LHCN-M2 (cell line): ENCODE measurements around the gene MAGI2. TPM values are rescaled to one million over a fixed set of nuclear protein-coding genes. Genes with fewer than 3 reads are reported as not detected.

Experiments used
- DNase-seq: peaks from one replicate; pipeline ENCODE4 v3.0.0-alpha.2; 2012; ENCODE audit warnings: low read depth
- total RNA-seq: library from RNA; depleted of rRNA; stranded (reverse); fragments of >200 nt; gene quantifications from 2 replicates; pipeline ENCODE4 v1.2.3, GENCODE V29; 2014

MAGI2 gene
- total RNA-seq, 1 experiment from 2014 or later = 3.6 TPM

DNA sequence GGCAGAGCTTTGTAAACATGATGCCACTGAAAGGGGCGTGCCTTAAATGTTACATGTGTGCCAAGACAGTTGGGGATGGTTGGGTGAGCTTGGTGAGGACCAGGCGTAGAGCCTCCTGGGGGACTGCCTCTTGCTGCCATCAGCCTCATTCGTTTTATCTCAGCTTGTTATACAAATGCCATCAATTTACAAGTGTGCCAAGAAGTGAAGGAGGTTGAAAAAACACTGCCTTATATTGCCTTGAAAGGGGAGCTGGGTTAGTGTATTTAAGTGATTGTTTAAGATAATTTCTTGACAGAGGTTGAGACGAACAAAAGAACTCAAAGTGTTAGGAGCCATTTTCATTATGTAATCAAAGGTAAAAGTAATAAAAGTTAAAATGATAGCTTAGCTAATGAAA, 1300.2 kb downstream of the MAGI2 start:
- DNase-seq = no peak

DNA sequence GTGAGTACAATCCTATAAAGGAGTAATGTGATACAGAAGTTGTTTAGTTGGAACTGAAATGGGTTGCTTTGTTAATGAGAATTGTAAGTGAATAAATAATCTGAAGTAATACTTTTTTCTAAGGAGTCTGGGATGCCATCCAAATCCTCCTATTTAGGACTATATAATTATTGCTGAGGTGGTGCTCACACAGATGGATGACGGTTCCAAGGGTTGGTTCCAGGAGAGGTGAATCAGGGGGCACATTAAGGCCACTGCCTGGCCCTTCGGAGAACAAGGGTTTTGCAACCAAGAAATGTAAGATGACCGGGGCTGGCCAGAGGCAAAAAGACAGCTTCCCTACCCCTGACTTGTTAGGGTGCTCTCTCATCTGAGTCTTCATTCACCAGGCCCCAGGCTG, 1302.2 kb downstream of the MAGI2 start:
- DNase-seq = peak; percentile 80

DNA sequence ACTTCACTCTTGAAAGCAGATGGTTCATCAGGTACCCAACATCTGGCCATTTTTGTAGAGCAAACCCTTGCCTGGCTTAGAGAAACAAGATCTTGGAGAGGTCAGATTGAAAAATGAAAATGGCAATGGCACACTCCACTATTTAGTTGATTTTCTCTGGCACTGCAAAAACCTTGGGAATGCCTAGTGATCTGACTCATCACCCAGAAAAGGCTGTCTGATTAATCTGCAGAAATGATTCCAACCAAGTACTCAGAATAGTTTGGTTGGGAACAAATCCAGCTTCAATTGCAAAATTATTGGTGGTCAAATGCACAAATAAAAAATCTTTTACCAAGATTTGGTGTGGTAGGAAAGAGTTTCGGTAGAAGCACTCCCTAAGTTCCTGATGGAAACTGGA, 1303.7 kb downstream of the MAGI2 start:
- peak; percentile 90 for DNase-seq

DNA sequence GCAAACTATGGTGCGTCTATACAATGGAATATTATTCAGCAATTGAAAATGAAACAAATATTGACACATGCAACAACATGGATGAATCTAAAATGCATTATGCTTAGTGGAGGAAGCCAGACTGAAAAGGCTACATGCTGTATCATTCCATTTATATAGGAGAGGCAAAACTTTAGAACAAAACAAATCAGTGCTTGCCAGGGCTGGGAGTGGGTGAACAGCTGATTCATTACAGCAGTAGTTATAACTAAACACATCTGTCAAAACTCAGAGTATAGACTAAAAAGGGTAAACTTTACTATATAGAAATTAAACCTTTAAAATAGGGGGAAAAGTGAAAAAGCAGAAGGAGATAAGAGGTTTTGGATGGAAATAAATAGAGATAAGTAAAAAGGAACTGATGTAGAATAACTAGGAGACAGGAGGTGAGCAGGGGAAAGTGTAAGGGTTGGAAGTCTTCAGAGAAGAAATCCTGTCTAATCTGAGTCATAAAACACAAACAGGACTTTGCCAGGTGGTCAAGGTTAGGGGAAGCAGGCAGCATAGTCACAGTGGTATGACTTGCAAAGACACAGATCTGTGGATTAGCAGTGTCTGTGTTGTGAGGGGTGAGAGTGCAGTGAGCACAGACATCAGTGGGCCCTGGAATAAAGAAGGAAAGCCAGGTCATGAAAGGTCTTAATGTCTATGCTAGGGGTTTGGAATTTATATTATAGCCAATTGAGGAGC, 1305.1 kb downstream of the MAGI2 start:
- DNase-seq = peak; percentile 60

DNA sequence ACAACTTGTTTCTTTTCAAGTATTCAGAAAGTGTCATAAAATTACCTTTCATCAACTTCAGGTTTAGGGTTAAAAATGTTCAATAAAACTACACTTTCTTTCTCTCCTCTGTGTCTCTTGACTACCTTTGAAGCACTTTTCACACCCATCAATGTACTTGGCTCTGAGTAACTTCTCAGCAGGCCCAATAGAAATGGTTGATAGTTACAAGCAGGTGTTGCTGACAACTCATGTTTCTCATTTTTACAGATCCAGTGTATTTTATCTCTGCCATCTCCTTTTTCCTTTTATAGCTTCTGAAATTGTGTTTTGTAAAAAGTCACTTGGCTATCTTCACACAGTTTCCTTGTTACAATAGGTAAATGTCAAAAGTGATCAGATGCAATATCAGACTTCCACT, 1306.9 kb downstream of the MAGI2 start:
- DNase-seq = peak; percentile 74

DNA sequence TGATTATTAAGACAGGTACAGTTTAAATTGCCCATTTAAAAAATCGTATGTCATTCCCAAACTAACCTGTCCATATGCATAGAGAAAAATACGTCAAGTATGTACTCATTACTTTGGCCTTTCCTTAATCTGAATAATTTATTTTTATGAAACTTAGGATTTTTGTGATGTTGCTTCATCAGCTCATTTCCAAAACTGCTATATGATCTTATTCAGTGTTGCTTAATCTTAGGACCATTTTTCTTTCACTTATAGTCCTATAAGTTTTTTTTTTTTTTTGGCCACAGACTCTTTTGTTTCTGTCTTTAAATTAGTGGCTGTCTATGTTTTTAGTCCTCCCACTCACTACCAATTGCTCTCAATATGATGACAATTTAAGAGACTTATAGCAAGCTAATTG, 1309.8 kb downstream of the MAGI2 start:
- no peak for DNase-seq

DNA sequence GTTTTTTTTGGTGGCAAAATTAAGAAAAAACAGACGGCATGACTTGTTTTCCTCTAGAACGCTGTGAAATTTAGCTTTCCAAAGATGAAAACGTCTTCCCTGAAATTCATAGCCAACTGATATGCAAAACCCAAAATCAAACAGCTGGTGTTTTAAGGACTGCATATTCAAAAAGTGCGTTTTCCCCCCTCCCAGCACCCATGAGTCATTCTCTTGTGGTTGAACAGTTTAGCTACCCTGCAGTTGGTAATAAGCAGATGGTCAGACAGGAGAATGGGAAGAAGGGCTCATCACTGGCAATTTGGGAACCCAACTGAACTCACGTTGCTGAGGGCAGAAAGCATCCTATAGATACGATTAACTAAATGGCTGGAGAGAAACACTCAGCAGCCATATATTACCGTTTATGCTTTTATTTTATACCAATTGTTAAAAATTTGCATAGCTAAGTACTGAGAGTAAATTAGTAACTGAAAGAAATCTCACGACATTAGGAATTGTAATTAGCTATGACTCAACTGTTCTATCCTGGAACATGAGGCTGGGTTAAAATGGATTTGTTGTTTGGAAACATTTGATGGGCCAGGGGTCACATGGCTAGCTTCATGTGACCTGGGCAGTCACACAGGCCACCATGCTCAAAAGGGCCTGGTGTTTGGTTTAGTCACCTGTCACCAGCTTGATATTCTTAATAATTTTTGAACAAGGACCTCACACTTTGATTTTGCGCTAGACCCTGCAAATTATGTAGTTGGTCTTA, 1311.8 kb downstream of the MAGI2 start:
- DNase-seq = peak; percentile 99

DNA sequence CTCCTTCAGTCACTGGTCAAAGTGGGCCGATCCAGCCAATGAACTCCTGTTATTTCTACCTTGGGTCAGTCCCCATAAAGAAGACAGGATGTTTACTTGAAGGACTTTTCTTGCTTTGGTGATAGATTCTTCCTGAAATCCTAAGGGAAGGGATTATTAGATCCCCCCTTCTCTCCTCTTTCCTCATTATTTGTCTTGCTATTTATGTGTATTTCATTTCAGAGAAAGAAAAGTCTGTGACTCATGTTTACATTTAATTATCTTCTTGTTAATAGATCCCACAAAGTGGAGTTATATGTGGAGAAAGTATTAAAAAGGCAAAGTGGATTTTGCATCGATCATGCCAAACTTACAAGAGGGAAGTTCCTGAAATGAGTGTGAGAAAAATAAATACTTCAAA, 1313.4 kb downstream of the MAGI2 start:
- no peak for DNase-seq

DNA sequence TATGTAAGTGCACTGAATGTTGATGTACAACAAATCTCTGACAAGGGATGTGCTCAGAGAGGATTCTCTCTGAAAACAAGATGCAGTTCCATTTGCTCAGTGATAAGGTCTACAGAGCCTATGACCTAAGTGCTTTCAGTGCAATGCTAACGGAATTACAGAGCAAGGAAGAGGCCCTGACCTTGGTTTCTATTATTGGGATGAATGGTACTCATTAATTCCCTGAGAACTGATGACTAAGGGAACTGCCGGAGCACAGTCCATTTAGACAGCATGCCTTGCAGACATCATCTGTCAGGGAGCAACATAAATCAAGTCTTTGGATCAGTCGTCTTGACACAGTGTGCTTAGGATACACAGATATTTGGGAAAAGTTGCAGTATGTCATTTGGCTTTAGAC, 1314.1 kb downstream of the MAGI2 start:
- peak; percentile 92 for DNase-seq

DNA sequence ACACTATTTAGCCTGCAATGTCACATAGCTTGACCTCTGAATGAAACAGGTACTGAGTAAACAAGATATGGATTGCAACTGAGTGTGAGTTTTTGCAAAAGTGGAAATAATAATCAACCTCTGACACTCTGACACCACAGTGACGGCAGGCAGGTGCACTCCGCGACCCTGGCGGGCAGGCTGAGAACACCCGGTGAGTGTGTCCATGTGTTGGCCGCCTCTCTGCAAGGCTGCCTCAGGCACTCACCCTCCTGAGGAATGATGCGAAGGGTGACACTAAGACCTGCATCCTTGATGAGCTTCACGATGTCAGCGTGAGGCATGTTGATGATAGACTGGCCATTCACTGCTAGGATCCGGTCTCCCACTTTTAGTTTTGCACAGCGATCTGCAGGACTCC, 1318.7 kb downstream of the MAGI2 start:
- no peak for DNase-seq

DNA sequence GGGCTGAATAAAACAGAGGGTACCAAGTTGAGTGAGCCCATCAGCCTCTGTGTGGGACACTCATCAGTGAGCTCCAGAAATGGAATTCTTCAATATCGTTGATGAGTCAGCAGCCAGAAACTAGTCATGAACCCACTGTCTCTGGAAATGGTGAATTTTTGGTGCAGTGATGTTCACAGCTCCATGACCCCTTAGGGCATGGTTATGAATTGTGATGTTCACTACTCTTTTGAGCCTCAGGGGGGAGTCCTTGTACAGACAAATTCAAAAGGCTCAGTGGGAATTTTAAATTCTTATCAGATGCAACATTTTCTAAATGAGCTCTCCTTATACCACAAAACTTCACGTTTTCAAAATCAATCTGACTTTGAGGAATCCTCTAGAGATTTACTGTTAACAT, 1319.2 kb downstream of the MAGI2 start:
- DNase-seq = peak; percentile 91

DNA sequence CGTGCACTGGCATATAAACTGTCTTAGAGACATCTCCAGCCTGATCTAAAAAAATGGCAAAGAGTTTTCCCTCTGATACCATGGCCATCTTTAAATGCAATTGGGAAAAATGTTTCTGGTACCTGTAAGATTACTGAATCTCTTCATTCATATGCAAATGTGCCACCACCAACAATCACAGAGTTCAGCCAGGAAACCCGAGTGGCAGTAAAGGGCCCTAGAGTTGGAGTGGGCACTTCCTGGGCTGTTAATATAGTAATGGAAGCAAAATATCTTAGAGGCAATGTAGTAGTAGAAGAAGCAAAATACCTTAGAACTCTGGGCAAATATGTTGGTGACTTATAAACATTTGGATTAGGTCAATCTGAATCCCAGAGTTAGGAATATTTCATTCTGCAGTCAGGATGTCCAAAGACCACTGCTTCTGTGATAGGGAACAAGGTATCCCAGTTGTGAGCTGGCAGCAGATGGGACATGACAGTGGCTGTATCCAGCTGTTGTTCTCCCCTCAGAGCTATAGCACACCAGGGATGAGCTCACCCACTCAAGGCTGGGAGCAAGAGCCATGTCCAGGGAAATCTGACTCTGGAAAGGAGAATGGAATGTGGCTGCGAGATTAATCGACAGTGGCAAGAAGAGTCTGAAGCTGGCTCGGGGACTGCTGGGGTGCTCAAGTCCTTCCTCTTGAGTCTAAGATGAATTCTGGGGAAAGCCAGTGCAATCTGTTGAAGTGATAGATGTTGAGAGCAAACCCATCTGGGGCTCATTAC, 1322.8 kb downstream of the MAGI2 start:
- DNase-seq = peak; percentile 66

DNA sequence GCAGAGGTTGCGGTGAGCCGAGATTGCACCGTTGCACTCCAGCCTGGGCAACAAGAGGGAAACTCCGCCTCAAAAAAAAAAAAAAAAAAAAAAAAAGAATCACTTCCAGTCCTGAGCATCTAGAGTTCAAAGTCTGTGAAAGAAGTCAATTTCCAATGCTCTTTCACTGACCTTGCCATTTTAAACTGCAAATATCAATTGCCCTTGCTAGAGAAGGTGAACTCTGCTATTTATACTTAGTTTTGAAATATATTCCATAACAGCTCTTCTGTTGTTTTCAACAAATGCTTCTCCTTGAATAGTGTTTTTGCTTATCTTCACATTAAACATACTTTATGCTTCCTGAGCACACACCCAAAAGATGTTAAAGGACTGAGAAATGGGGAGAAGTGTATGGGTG, 1323.6 kb downstream of the MAGI2 start:
- no peak for DNase-seq

DNA sequence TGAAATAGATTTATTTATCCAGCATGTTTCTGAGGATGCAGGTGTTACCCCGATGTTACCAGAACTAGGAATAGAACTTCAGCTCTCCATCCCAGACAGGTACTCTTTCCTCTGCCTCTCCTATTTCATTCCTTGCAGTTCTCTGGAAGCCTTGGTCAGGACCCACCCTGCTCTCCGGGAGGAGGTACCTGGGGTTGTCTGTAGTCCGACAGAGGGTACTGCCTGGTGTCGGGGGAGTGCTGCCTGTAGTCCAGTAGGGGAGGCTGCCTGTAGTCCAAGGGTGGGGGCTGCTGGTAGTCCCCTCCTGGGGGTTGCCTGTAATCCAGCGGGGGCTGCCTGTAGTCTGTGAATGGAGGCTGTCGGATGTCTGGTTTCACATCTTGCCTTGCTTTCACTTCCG, 1326.5 kb downstream of the MAGI2 start:
- DNase-seq = no peak

DNA sequence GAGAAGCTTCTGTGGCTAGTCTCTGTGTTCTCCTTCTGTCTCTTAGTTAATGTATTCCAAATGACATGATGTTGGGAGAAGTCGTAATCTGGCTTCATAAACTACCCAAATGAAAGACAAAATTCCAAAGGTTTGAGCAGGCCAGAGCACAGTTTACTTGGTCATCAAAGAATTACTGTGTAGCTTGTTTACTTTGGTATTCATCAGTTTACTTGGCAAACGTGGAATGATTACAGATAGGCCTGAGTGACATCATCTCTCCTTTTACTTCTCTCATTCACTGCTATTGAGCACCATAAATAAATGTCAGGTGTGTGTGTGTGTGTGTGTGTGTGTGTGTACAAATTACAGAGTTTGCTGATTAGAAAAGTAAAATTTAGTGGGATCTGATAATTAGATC, 1327.6 kb downstream of the MAGI2 start:
- peak; percentile 22 for DNase-seq

DNA sequence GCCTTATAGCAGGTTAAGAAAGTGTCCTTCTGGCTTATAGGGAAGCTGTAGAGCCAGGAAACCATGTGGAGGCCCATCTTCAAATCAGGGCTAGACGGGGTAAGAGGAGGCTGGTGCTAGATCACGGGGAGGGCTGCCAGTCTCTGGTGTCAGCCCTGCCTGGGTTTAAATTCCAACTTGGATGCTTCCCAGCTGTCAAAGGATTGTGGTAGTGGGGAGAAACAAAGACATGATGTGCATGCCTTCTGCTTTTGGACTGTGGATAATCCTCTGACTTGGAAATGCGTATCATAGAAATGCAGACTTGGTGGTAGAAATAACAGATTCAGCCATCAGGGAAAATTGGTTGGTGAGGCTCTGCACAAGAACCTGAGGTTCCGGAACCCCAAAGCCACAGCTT, 1329.3 kb downstream of the MAGI2 start:
- DNase-seq = no peak

DNA sequence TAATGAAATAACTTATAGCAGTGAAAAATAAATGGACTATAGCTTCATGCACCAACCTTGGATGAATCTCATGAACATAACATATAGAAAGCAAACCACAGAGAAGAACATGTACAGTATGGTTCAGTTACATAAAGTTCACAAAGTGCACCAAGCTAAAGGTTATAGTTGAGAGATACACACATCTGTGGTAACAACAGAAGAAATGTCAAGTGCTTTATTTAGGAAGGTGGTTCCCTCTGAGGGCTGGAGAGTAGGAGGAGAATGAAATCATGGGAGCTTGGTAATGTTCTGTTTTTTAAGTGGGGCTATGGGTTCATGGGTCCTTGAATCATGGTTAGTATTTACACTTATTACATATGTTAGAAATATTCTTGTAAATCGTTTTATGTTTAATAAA, 1331.6 kb downstream of the MAGI2 start:
- DNase-seq = no peak

DNA sequence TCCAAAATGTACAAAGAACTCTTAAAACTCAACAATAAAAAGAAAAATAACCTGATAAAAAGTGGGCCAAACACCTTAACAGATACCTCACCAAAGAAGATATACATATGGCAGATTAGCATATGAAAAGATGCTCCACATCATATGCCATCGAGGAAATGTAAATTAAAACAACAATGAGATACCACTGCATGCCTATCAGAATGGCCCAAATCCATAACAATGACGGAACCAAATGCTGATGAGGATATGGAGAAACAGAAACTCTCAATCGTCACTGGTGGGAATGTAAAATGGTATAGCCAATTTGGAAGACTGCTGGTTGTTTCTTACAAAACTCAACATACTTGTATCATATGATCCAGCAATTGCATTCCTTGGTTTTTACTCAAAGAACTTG, 1335.0 kb downstream of the MAGI2 start:
- no peak for DNase-seq

DNA sequence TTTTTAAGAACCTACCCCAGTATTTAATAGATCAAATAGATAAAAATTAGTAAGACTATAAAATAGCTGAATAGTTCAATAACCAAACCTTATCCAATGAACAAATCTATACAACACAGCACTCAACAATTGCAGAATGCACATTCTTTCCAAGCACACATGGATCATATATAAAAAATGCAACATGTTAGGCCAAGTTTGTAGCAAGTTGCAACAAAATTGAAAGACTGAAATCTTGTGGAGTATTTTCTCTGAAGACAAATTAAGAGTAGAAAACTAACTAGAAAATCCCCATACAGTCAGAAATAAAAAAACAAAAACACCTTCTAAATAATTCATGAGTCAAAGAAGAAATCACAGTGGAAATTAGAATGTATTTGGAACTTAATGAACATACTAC, 1337.6 kb downstream of the MAGI2 start:
- no peak for DNase-seq

DNA sequence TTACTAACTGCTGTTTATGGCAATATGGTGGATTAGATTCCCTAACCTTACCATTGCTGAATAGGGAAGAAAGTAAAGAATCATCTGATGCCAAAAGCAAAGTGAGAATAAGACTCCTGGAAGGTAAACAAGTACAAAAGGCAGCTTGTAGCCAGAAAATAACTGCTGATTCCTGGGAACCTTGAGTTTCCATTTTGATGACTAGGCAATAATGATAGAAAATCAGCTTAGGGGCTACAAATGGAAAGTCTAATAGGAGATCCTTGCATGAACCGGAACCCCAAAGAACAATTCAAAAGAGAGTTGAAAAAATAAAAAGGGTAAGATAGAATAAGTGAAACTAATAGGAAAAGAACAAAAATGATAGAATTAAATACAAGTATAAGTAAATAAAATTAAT, 1338.5 kb downstream of the MAGI2 start:
- no peak for DNase-seq

DNA sequence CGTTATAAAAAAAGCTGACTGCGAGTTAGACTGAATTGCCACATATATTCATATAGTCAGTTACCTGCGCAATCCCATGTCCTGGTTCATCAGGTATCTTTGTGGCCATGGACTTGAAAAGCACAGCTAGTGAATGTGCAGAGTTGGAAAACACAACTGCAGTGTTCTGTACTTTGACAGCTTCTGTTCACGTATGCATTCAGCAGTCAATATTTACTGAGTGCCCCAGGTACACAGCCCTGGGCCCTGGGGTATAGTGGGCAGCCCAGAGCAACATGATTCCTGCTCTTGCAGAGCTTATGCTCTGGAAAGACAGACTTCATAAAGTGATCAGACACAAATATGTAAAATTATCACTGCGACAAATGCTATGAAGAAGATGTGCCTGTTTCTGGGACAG, 1341.0 kb downstream of the MAGI2 start:
- no peak for DNase-seq

DNA sequence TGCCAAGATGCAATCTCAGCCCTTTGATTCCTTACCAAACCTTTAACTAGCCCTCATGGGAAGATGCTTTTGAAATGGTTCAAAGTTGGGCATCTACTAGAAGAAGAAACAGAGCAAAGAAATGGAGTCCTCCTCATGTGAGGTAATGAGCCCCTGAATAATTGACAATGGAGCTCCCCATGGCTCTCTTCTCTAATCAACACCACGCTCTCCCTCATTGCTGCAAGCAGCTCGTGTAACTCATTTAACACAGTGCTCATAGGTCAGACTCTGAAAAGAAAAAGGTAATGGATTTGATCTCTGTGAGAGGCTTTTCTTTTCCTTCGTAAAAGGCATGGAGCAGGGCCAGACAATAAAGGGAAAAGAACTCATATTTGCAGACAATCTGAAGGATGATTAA, 1342.1 kb downstream of the MAGI2 start:
- no peak for DNase-seq

DNA sequence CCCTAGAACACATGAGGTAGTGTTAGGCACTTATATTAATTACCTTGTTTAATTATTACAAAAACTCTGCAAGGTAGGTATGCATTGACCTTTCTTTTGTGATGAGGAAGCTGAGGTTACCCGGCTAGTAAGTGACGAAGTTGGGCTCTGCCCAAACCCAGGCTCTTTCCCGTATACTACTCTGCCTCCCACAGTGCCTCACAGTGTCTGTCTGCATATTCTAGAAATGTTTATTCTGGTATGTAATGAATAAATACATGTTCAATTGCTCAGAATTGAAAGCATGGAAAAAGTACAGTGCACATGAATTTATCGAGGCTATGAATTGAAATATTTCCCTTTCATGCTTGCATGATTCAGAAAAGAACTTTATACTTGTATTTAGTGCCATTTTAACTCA, 1350.0 kb downstream of the MAGI2 start:
- no peak for DNase-seq
